Retina (tissue), 1 donor: ENCODE data around the gene CACNA1C.

Source experiments
- DNase-seq: peaks from one replicate; pipeline ENCODE4 v3.0.0-alpha.2; 2016

Gene CACNA1C

GRCh38 chr12:2435511-2435910 lies 382.7 kb downstream of the CACNA1C start:
- DNase-seq, result no peak

GRCh38 chr12:2439332-2440100 lies 386.7 kb downstream of the CACNA1C start:
- no peak for DNase-seq

GRCh38 chr12:2443776-2444175 lies 391.0 kb downstream of the CACNA1C start:
- no peak for DNase-seq

GRCh38 chr12:2445968-2446367 lies 393.2 kb downstream of the CACNA1C start:
- no peak for DNase-seq

GRCh38 chr12:2447861-2448260 lies 395.1 kb downstream of the CACNA1C start:
- DNase-seq, result peak; percentile 65

- no peak for DNase-seq
These were observed 396.8 kb downstream of the CACNA1C start for GRCh38 chr12:2449586-2449985.

- DNase-seq, result no peak
These were observed 397.8 kb downstream of the CACNA1C start for GRCh38 chr12:2450553-2450952.

GRCh38 chr12:2451025-2451424 lies 398.2 kb downstream of the CACNA1C start:
- DNase-seq, result no peak

- DNase-seq, result no peak
These were observed 398.7 kb downstream of the CACNA1C start for GRCh38 chr12:2451497-2451896.

- DNase-seq, result no peak
These were observed 400.4 kb downstream of the CACNA1C start for GRCh38 chr12:2453076-2453760.

GRCh38 chr12:2453761-2454090 lies 400.9 kb downstream of the CACNA1C start:
- no peak for DNase-seq

GRCh38 chr12:2454601-2455177 lies 401.9 kb downstream of the CACNA1C start:
- no peak for DNase-seq

- no peak for DNase-seq
These were observed 402.6 kb downstream of the CACNA1C start for GRCh38 chr12:2455410-2455809.

- no peak for DNase-seq
These were observed 403.5 kb downstream of the CACNA1C start for GRCh38 chr12:2456122-2456812.

GRCh38 chr12:2456813-2457186 lies 404.0 kb downstream of the CACNA1C start:
- DNase-seq, result no peak

- no peak for DNase-seq
These were observed 404.6 kb downstream of the CACNA1C start for GRCh38 chr12:2457215-2457932.

- DNase-seq, result no peak
These were observed 405.2 kb downstream of the CACNA1C start for GRCh38 chr12:2457933-2458414.

GRCh38 chr12:2460051-2460670 lies 407.4 kb downstream of the CACNA1C start:
- peak; percentile 36 for DNase-seq

GRCh38 chr12:2461046-2461445 lies 408.3 kb downstream of the CACNA1C start:
- no peak for DNase-seq

- no peak for DNase-seq
These were observed 408.9 kb downstream of the CACNA1C start for GRCh38 chr12:2461645-2462044.

GRCh38 chr12:2462087-2462486 lies 409.3 kb downstream of the CACNA1C start:
- no peak for DNase-seq

- DNase-seq, result no peak
These were observed 410.9 kb downstream of the CACNA1C start for GRCh38 chr12:2463719-2464118.
